ENCODE measurements around the gene VTCN1.

The VTCN1 gene

DNA sequence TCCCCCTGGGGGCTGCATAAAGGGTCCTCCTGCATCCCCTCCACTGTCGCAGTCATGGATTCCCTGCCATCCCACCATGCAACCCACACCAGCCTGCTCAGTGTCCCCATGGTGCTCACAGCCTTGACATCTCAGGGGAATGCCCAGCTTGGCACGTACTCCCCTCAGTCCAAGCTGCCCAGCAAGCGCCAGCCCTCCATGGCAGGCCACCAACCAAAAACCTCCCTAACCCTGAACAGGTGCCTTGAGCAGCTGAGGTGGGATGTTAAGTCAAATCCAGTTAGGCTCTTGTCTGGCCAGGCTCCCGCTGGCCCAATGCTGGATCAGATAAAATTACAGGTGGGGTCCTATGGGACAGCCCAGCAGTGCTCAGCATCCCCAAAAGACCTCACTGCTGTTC, 341 bp downstream of the VTCN1 start:
- DNase-seq (ENCODE audit: low read depth in 3 of 3, low spot score in 1 of 3), result no peak

DNA sequence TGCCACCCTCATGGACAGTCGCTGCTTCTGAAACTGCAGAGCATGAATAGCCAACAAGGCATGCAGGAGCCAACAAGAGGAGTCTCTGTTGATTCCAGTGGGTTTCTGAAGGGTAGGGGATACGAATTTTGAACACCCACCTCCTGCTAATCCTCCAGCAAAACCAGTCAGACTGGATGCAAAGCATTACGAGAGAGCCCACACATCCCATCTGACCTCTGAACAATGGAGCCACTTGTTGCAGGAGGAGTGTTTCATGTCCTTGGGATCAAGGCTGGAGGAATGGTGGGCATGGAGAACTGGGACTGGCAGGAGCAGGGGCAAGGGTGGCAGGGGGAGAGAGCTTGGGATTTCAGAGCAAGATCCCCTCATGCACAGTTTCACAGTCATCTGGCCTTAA, 1.6 kb downstream of the VTCN1 start:
- DNase-seq (ENCODE audit: low read depth in 3 of 3, low spot score in 1 of 3), result no peak

DNA sequence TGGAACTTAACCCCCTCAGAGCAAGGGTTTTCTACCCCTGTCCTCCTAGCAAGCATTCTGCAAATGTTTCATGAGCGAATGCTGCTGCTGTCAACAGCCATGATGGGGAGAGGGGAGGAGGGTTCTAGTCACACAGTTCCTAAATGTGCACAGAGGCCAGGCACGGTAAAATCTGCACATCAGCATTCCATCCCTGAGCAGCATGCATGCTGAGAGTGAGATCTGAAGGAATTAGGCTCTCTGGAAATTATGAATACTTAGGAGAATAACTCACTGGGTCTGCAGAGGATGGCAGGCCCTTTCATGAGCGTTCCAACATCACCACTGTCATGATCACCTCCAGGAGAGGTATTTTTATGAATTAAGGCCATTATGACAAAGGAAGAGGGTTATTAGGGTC, 2.1 kb downstream of the VTCN1 start:
- no peak for DNase-seq (ENCODE audit: low read depth in 3 of 3, low spot score in 1 of 3)

DNA sequence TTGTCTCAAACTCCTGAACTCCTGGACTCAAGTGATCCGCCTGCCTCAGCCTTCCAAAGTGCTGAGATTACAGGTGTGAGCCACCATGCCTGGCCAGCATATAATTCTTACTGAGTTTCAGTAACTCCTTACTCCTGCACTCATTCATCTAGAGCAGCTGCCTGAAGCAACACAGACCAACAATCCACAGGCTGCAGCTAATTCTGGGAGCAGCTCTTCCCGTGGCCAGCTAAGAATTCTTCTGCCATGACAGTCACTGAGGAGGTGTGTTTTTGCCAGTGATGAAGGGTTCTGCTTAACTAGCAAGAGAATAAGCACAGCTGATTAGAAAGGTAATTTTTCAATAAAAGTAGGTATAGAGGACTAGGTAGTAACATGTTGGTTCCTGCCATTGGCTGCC, 5.4 kb downstream of the VTCN1 start:
- DNase-seq (ENCODE audit: low read depth in 3 of 3, low spot score in 1 of 3), result no peak

DNA sequence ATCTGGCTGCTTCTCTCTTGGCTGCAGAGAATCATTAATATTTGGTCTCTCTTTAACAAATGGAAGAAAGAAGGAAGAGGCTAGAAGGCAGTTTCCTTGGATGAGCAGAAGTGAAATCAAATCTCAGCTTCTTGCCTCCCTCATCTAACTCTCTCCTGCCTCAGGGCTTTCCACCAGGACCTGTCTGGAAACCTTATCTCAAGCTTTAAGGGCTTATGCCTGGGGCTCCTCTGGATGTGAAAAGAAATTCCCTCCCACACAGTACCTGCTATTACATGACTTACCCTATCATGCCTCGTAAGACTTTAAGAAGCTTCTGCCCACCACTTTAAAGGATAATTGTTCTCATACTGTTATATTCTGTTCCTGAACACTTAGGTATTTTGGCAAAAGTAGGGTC, 8.9 kb downstream of the VTCN1 start:
- no peak for DNase-seq (ENCODE audit: low read depth in 3 of 3, low spot score in 1 of 3)

DNA sequence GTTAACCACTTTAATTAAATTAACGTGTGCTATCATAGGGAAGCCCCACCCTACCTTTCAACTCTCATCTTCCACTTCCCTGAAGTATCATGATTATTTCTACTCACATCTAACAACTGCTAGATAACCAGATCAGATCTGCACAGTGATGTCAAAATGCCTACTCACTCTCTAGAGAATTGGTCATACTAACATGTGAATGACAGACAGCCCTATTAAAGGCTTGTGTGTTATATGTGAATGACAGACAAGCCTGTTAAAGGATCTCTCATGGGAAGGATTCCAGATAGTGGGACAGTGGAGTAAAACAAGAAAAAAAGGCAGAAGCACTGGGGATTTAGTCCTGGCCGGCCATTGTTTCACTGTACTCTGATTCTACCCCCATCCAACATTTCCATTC, 12.6 kb downstream of the VTCN1 start:
- no peak for DNase-seq (ENCODE audit: low read depth in 3 of 3, low spot score in 1 of 3)

DNA sequence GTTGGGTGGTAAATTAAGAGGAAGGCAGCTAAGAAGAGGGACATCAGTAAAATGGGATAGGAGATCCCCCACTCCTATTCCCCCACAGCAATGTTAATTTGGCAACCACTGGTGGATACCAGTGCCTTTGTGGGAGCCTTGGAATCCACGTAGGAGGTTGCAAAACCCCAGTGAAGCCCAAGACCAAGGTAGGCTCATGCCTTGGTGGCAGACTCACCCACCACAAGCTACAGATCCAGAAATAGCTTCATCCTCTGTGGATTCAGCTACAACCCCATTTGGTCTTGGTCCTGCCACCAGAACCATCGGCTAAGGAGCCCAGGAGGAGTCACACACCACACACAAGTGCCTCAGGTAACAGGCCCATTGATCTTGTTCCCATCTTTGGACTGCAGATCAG, 21.0 kb downstream of the VTCN1 start:
- DNase-seq (ENCODE audit: low read depth in 3 of 3, low spot score in 1 of 3), result no peak

DNA sequence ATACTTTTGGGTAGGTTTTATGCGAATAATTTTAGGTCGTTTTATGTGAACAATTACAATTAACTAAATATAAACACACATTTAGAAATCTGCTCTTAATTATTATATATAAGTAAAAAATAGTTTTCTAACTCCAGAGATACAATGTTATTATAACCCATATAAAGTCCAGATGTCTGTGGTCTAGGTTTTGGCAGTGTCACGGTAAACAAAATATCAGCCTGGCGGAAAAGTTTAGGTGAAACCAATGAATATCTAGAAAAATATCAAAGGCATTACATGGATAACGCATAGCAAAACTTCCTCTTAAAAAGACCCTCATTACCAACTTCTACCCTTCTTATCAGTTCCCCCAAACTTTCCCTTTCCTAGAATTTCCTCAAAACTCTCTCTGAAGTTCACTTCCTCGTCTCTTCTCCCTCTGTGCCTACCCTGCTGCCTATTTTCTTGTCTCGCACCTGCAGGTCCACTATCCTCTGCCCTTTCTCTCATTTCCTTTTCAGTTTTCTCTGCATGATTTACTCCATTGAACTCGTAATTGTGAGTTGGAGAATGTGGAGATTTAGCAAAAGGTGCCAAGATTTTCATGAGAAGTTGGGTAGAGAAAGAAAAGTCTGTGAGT, 21.8 kb downstream of the VTCN1 start:
- DNase-seq (ENCODE audit: low read depth in 3 of 3, low spot score in 1 of 3), result no peak

DNA sequence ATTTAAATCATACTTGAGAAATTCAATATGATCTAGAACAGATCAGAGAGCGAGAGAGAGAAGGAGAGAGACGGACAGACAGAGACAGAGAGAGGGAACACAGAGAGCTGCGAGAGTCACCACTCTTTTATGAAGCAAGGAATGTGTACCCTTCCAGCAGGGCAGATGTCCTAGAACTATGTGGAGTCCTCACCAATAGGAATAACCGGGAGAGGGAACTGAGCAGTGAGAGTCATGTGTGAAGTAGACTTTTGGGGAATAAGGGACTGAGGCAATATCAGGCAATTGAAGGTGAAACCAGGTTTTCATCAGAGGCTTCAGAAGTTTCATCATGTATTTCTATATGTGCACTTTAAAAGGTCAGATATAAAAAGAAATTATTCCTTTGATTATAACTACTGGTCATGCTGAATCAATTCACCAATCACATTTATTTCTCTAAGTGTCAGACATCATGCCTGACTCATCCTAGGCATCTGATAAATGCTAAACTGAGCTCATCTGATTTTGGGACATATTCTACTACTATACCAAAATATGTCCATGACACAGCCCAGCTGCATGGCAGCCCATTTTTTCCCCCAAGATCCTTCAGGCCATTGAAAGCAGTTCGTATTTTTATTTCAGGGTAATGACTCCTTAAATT, 22.4 kb downstream of the VTCN1 start:
- DNase-seq (ENCODE audit: low read depth in 3 of 3, low spot score in 1 of 3), result no peak

DNA sequence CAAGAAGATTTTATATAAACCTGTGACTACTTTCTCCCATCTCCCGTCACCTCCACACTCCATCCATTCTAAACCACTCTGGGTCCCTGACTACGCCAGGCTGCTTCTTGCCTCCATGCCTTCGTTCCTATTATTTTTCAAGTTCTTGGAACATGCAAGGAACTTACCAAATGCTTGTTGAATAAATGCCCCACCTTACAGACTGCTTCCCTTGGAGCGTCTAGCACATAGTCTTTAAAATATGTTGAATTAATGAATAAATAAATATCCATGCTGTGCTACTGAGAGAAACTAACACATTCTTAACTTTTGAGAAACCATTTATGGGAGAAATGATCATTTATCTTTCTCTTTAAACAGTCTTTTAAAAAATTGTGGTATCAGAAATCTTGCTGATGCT, 27.6 kb downstream of the VTCN1 start:
- no peak for DNase-seq (ENCODE audit: low read depth in 3 of 3, low spot score in 1 of 3)

DNA sequence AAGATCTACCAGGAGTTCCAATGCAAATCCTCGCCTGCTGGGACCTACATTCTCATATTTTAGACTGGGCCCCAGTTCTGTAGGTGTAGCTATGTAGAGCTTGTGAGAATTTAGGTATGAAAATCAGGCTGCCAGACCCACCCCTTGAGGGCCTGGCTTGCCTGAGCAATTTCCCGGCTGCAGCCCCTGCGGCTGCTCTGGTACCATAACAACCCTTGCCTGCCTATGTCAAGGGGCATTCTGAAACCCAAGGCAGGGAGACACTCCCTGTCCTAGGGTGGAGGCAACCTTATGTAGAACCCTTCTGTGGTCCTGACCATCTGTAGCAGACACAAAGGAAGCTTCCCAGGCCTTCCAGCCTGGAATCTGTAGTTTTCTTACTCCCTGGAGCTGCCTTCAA, 28.4 kb downstream of the VTCN1 start:
- DNase-seq (ENCODE audit: low read depth in 3 of 3, low spot score in 1 of 3), result no peak

DNA sequence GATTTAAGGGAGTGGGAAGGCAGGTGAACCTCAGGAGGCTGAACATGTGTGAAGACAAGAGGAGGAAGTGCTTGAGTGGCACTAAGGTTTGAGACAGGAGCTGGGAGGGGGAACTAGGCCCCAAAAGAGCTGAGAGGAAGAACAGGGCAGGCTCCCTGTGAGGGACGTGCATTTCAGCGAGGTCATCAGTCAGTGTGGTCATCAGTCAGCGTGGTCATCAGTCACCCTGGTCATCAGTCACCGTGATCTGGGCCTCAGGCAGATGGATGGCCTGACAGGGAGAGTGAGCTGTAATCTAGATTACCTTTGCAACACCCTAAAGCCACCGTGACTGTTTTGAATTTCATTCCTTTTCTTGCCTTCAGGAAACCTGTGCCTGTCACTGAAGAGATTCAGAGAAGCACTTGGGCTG, 29.1 kb downstream of the VTCN1 start:
- no peak for DNase-seq (ENCODE audit: low read depth in 3 of 3, low spot score in 1 of 3)

DNA sequence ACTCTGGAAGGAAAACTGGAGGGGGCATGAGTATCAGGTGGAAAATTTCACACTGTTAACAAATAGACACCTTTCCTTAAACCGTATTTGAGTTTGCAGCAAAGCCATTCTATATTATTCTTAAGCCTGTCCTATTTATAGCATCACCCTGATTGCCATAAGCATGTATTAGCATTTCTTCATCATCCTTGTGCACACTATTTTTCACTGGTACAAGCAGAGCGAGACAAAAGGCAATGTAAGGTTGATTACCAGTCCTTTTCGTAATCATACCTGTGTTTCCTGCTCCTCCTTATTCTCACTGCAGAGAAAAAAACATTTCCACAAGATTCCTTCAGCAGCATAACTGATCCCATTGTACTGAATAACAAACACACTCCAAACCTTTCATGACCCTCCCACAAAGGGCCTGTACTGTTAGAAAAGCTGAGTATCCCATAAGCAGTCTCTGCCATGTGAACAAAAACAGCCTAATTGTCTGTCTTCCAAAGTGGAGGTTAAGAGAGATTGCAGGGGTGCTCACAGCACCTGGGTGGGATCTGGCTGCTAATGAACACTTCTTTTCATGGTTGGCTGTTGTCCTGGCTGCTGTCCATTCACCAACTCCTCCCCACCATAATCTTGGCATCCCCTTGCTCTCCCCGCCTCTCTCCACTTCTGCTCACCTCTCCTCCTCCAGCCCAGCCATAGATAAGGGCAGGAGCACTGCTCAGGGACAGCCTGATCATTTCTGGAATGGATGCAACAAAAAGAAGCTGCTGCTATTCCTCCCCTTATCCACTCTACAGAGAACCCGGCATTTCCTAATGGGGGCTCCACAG, 30.4 kb downstream of the VTCN1 start:
- no peak for DNase-seq (ENCODE audit: low read depth in 3 of 3, low spot score in 1 of 3)

DNA sequence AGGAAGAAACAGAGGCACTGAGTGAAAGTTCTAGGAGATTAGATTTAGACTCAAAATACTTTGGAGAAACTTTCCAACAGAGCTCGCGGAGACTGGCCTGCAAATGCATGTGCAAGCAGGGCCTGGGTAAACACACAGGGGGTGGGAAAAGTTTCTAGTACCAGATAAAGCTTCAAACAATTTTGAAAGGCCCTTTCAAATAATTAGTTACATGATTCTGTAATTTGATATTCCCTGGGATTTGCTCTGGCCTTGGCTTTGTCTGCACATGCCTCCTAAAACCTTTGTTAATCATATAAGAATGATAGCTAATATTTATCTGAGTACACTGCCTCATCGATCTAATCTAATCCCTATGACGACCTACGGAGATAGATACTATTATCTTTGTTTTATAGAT, 31.3 kb downstream of the VTCN1 start:
- no peak for DNase-seq (ENCODE audit: low read depth in 3 of 3, low spot score in 1 of 3)

DNA sequence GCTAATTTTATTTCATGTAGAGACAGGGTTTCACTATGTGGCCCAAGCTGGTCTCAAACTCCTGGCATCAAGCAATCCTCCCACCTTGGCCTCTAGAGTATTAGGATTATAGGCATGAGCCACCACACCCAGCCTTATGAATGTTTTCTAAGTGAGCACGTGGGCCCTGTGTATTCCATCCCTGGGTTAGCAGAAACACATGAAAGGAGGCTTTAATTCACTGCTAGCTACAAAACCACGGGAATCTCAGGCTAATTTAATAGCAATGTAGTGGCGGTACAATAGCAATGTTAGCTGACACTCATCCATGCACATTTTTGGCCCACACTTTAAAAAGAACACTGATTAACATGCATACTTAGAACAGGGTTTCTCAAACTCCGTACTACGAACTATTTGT, 32.0 kb downstream of the VTCN1 start:
- DNase-seq (ENCODE audit: low read depth in 3 of 3, low spot score in 1 of 3), result no peak

DNA sequence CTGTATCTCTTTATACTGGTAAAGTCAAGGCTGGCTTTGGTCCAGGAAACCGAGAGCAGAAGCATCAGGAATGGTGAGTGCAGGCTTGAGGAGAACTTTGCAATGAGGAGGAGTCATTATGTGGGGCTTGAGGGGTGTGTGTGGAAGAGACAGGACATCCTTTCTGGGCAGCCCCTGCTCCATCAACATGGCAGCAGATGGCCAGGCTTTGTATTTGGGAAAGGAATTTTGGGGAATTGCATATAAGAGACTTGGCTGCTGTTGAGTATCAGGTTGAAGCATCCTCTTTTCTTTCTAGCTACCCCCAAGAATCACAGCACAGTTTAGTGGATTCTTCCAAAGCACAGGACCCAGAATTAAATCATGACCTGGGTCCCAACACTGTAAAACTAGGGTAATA, 33.4 kb downstream of the VTCN1 start:
- no peak for DNase-seq (ENCODE audit: low read depth in 3 of 3, low spot score in 1 of 3)

DNA sequence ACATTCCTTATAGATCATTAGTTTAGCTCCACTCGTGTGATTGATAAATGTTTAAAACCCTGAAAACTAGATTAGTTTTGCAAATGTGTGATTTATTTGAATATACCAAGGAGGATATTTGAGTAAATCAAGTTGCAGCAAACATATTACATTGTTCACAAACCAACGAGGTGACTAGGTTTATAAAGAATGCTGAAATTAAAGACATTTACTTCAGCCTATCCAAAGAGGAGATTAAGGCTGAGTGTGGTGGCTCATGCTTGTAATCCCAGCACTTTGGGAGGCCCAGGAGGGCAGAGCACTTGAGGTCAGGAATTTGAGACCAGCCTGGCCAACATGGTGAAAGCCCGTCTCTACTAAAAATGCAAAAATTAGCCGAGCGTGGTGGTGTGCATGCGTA, 34.1 kb downstream of the VTCN1 start:
- DNase-seq (ENCODE audit: low read depth in 3 of 3, low spot score in 1 of 3), result no peak

DNA sequence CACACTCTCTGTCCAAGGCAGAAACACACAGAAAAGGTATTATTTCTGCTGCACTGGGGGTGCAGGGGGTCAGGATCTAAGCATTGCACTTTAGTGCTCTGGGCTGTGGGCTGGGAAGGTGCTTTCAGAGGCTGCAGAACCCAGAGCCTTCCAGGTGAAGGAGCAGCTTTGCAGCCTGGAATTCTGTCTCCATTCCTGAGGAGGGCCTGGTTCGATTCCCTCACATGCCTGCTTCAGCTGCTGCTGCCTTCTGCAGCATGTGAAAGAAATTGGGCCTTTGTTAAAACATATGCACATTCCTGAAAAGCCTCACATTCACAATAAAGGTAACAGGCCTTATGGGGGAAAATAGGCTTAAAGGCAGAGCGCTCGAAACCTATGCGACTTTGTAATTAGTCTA, 35.9 kb downstream of the VTCN1 start:
- no peak for DNase-seq (ENCODE audit: low read depth in 3 of 3, low spot score in 1 of 3)

DNA sequence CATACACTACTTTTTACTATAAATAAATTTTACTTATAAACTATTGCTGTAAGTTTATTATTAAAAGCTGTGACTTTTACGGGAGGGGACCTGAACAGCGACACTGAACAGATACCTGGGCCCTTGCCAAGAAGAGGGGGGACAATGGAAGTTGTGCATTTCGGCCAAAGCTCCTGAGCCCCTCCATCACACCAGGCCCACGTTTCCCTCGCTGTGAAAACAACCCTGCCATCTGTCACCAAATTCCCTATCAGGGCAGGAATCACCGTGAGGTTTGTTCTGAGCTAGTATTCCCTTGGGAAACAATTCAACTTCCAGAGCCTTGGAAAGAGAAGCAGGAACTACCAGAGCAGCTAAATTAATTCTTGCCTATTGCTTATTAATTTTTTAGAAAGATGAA, 37.0 kb downstream of the VTCN1 start:
- no peak for DNase-seq (ENCODE audit: low read depth in 3 of 3, low spot score in 1 of 3)

DNA sequence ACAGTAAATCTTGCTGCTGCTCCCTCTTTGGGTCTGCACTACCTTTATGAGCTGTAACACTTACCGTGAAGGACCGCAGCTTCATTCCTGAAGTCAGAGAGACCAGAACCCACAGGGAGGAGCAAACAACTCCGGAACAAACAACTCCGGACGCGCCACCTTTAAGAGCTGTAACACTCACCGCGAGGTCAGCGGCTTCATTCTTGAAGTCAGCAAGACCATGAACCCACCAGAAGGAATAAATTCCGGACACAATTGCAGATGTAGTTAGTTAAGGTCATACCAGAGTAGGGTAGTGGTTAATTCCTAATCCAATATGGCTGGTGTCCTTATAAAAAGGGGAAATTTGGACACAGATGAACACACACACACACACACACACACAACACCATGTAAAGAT, 37.7 kb downstream of the VTCN1 start:
- no peak for DNase-seq (ENCODE audit: low read depth in 3 of 3, low spot score in 1 of 3)

DNA sequence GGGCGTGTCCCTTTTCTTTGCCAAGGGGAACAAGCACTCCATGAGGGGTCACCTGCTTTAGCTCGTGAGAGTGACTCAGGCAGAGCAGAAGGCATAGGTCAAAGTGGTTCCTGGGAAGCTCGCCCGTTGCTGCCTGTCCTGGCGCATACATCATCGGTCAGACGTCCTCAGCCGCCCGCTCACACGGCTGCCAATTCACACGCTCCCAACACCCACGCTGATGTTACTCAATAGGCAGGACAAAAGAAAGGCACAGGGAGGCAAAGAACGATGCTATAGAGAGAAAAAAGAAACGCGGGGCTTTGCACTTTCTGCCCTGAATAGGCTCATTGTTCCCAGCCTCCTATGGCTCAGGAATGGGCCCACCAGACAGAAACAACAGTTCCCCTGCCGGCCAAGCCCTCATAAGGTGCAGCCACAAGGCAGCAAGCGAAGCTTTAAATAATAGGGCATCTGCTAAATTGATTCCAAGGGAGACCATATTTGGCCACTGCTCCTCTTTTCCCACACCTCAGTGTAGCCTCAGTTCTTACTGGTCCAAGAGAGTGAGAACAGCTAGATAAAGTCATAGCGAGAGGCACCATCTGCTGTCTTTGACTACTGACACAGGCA, 38.7 kb downstream of the VTCN1 start:
- DNase-seq (ENCODE audit: low read depth in 3 of 3, low spot score in 1 of 3), result no peak

Data from stimulated activated CD4-positive, alpha-beta T cell treated with anti-CD3 and anti-CD28 coated beads, TNF-alpha, amount 100 ng/mL, for 1 hour (primary cell).